Naive thymus-derived CD4-positive, alpha-beta T cell (primary cell): Measurements from ENCODE around the gene MRPS30. TPM values are rescaled to one million over a fixed set of nuclear protein-coding genes. Genes with fewer than 3 reads are reported as not detected.
"Not testable (repeated sequence)": the region's sequence is repeated elsewhere in the genome, so short reads cannot be mapped to it uniquely, and the experiment has no call there.

ENCODE experiments used
- ATAC-seq: fragments of 150-1000 bp; cut with Tn5 transposase; 2 replicates; pipeline ENCODE4 v1.10.0; 2021; ENCODE audit warnings: mild to moderate bottlenecking, moderate library complexity
- CTCF ChIA-PET: fragments of 350-600 bp; sonication (Branson Sonifier 250); formaldehyde crosslinking; loops from one replicate; lab custom pipeline; 2021; ENCODE audit warnings: antibody characterized with exemption; lab: Charles Lee
- POLR2A ChIA-PET: fragments of 350-600 bp; sonication (Branson Sonifier 250); formaldehyde crosslinking; loops from one replicate; lab custom pipeline; 2021; ENCODE audit warnings: antibody characterized with exemption, inconsistent platforms; lab: Charles Lee
- DNase-seq, 9 donors: peaks; one replicate each; pipeline versions ENCODE4 v3.0.0 to v3.0.0-alpha.2; 2020 to 2022; ENCODE audit warnings: mixed read lengths in 1 of 9
- H3K27ac ChIP-seq: one replicate; pipeline ENCODE4 v1.7.0; 2013; ENCODE audit warnings: mild to moderate bottlenecking, low read depth, low read length, moderate library complexity
- H3K27me3 ChIP-seq, 2 donors: one replicate each; pipeline ENCODE4 v1.7.0; 2013; ENCODE audit warnings: low read length in 2 of 2, mild to moderate bottlenecking in 2 of 2, moderate library complexity in 2 of 2; ENCODE audit not compliant: control insufficient read depth in 2 of 2, insufficient read depth in 2 of 2
- H3K36me3 ChIP-seq, 3 experiments: 1 replicate in 2 of 3; 2 replicates in 1 of 3; pipeline ENCODE4 v1.7.0; 2013; ENCODE audit warnings: low read length in 3 of 3, mild to moderate bottlenecking in 3 of 3, moderate library complexity in 1 of 3; ENCODE audit not compliant: insufficient read depth in 3 of 3, control insufficient read depth in 2 of 3
- H3K4me1 ChIP-seq, 2 donors: one replicate each; pipeline ENCODE4 v1.7.0; 2013; ENCODE audit warnings: low read length in 2 of 2, mild to moderate bottlenecking in 2 of 2, moderate library complexity in 1 of 2; ENCODE audit not compliant: control insufficient read depth in 2 of 2, insufficient read depth in 2 of 2
- H3K4me3 ChIP-seq: 2 replicates; pipeline ENCODE4 v1.7.0; 2013; ENCODE audit warnings: mild to moderate bottlenecking, low read length
- H3K9me3 ChIP-seq, 3 experiments: 1 replicate in 2 of 3; 2 replicates in 1 of 3; pipeline ENCODE4 v1.7.0; 2013; ENCODE audit warnings: low read length in 3 of 3; ENCODE audit not compliant: control insufficient read depth in 2 of 3
- H3K27ac Mint-ChIP-seq, 9 donors: one replicate each; pipeline ENCODE4 v1.8.0; 2020 to 2022; ENCODE audit warnings: mixed read lengths in 9 of 9, mild to moderate bottlenecking in 8 of 9, moderate library complexity in 5 of 9, inconsistent platforms in 2 of 9
- H3K27me3 Mint-ChIP-seq, 5 donors: one replicate each; pipeline ENCODE4 v1.8.0; 2021 to 2022; ENCODE audit warnings: mixed read lengths in 5 of 5, mild to moderate bottlenecking in 1 of 5
- H3K36me3 Mint-ChIP-seq, 5 donors: one replicate each; pipeline ENCODE4 v1.8.0; 2020 to 2022; ENCODE audit warnings: mixed read lengths in 5 of 5, mild to moderate bottlenecking in 3 of 5, inconsistent platforms in 1 of 5
- H3K4me1 Mint-ChIP-seq, 7 donors: one replicate each; pipeline ENCODE4 v1.8.0; 2020 to 2022; ENCODE audit warnings: mixed read lengths in 7 of 7, mild to moderate bottlenecking in 3 of 7, inconsistent platforms in 1 of 7
- H3K4me3 Mint-ChIP-seq, 10 donors: one replicate each; pipeline ENCODE4 v1.8.0; 2020 to 2022; ENCODE audit warnings: mild to moderate bottlenecking in 10 of 10, mixed read lengths in 10 of 10, moderate library complexity in 6 of 10, inconsistent platforms in 2 of 10
- H3K9me3 Mint-ChIP-seq, 11 donors: one replicate each; pipeline ENCODE4 v1.8.0; 2020 to 2022; ENCODE audit warnings: mixed read lengths in 11 of 11, mild to moderate bottlenecking in 4 of 11, inconsistent platforms in 1 of 11, moderate library complexity in 1 of 11
- intact Hi-C, 2 donors: fragments of 100-400 bp; cut with micrococcal nuclease; formaldehyde crosslinking; loops; one replicate each; pipeline ENCODE4 v1.15.1; 2023
- polyA plus RNA-seq, 2 donors: library from polyadenylated mRNA; unstranded; fragments of 300-500 nt; fragmentation: Illumina TruSeq; gene quantifications; one replicate each; pipeline ENCODE4 v1.2.3, GENCODE V29; 2021
- total RNA-seq, 6 experiments: library from RNA in 5 of 6; stranded (reverse) in 5 of 6; gene quantifications; 1 replicate in 5 of 6; 2 replicates in 1 of 6; pipeline ENCODE4 v1.2.3 and lab custom pipeline; 2021 to 2026

MRPS30 gene
- total and polyA plus RNA-seq, 7 experiments from 2014 or later = 31.1 to 89.5 (median 55.4) TPM

DNA sequence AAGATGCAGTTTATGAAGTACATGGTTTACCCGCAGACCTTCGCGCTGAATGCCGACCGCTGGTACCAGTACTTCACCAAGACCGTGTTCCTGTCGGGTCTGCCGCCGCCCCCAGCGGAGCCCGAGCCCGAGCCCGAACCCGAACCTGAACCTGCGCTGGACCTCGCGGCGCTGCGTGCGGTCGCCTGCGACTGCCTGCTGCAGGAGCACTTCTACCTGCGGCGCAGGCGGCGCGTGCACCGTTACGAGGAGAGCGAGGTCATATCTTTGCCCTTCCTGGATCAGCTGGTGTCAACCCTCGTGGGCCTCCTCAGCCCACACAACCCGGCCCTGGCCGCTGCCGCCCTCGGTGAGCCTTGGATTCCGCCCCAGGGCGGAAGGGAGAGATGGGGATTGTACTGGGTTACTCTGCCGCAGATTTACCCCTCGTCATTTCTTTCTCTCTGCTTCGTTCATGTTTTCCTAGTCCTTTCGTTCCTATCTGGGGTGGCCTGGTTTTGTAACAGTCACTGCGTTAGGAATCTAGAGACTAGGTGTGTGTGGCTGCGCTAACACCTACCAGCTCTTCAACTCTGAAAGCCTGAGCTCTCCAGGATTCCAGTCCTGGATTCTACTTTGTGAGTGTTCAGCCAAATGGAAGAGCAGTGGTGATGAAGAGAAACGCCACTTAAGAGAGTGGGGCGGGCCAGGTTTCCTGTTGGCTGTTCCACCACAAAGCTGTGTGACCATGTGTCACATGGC lies 638 bp downstream of the MRPS30 start:
- ChIA-PET CTCF (no interaction called here), POLR2A (interaction anchor here (0.9 to 1.4 kb wide), 3 partner anchors 10 to 1325 kb away, joined by 4 to 5 read pairs (median 5); partner anchors contain the start of gene TMEM267)
- peaks cover 14 to 58% (median 41%) of the 10 kb centered on the region in 7 donors for H3K4me1 Mint-ChIP-seq
- H3K4me3 Mint-ChIP-seq = peak overlapping the region; percentile 86 to 98 (median 96)
- Histone ChIP-seq H3K4me3 (peak overlapping the region; percentile 85), H3K9me3 (no peaks in the 10 kb centered on the region), H3K36me3 (peaks cover 3 to 17% (median 7%) of the 10 kb centered on the region in 3 experiments), H3K27me3 (no peaks in the 10 kb centered on the region), H3K4me1 (peaks cover 0 to 20% of the 10 kb centered on the region in 2 donors), H3K27ac (peak overlapping the region; percentile 81)
- intact Hi-C loops = loop anchor here (2.0 to 10.0 kb wide), 6 partner anchors 65 to 1765 kb away; partner anchors contain the start of genes ZNF131 (in 2 of the 2) and ANXA2R (in 1 of the 2)
- H3K9me3 Mint-ChIP-seq = no peaks in the 10 kb centered on the region
- ATAC-seq (peak; percentile 30), DNase-seq (peak in 5 of 9 donors; percentile 29 to 63 (median 50))
- H3K36me3 Mint-ChIP-seq = peaks cover 1 to 19% (median 9%) of the 10 kb centered on the region in 5 donors
- H3K27ac Mint-ChIP-seq = peak overlapping the region; percentile 84 to 98 (median 95)
- peaks cover 0 to 5% (median 0%) of the 10 kb centered on the region in 5 donors for H3K27me3 Mint-ChIP-seq

DNA sequence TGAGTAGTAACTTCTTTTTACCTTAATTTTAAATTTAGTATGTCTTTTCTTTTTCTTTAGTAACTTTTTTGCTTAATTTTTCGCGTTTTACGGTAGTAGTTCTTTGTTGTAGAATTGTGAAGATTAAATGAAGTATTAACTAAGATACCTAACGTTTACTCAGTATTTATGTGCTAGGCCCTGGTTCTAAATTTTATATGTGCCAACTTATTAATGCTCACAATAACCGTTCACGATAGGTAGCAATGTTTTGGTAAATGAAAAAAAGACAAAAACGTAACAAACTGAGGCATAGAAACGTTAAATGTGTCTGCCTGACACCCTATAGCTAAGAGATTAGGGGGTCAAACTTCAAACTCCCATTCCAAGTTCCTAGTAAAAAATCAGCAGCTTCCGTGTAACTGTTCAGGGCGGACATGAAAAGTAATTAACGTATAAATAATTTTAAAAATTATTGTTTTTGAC lies 1.2 kb downstream of the MRPS30 start:
- DNase-seq = no peak
- peaks cover 0 to 5% (median 0%) of the 10 kb centered on the region in 5 donors for H3K27me3 Mint-ChIP-seq
- Histone ChIP-seq H3K4me1 (peaks cover 0 to 20% of the 10 kb centered on the region in 2 donors), H3K27me3 (no peaks in the 10 kb centered on the region), H3K36me3 (peaks cover 3 to 23% (median 13%) of the 10 kb centered on the region in 3 experiments), H3K27ac (peak overlapping the region; percentile 81), H3K9me3 (no peaks in the 10 kb centered on the region), H3K4me3 (peak overlapping the region; percentile 85)
- intact Hi-C loops = loop anchor here (2.0 to 10.0 kb wide), 6 partner anchors 65 to 1765 kb away; partner anchors contain the start of genes ZNF131 (in 2 of the 2) and ANXA2R (in 1 of the 2)
- peak overlapping the region; percentile 84 to 98 (median 95) for H3K27ac Mint-ChIP-seq
- peak overlapping the region; percentile 86 to 98 (median 96) for H3K4me3 Mint-ChIP-seq
- H3K4me1 Mint-ChIP-seq = peaks cover 16 to 62% (median 45%) of the 10 kb centered on the region in 7 donors
- CTCF ChIA-PET = no interaction called here
- H3K9me3 Mint-ChIP-seq = no peaks in the 10 kb centered on the region
- no peak for ATAC-seq
- POLR2A ChIA-PET = interaction anchor here (0.9 to 1.4 kb wide), 3 partner anchors 9 to 1326 kb away, joined by 4 to 5 read pairs (median 5); partner anchors contain the start of gene TMEM267
- peaks cover 4 to 25% (median 13%) of the 10 kb centered on the region in 5 donors for H3K36me3 Mint-ChIP-seq

DNA sequence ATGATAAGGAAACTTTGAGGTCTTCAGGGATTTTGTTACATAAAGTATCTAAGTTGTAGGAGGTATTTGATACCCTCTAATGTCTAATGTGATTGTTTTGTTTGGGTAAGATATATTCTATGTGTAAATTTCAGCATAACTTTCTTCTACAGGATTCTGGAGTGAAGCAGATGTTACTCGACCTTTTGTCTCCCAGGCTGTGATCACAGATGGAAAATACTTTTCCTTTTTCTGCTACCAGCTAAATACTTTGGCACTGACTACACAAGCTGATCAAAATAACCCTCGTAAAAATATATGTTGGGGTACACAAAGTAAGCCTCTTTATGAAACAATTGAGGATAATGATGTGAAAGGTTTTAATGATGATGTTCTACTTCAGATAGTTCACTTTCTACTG lies 6.0 kb downstream of the MRPS30 start:
- H3K36me3 Mint-ChIP-seq = peaks cover 8 to 40% (median 21%) of the 10 kb centered on the region in 5 donors
- H3K9me3 ChIP-seq = no peaks in the 10 kb centered on the region
- intact Hi-C loops = no loop called here
- DNase-seq (no peak), ATAC-seq (no peak)
- ChIA-PET POLR2A (no interaction called here), CTCF (no interaction called here)
- peaks cover 13 to 47% (median 35%) of the 10 kb centered on the region in 7 donors for H3K4me1 Mint-ChIP-seq
- peaks cover 3 to 45% (median 13%) of the 10 kb centered on the region in 3 experiments for H3K36me3 ChIP-seq
- no peaks in the 10 kb centered on the region for H3K27me3 Mint-ChIP-seq
- peak overlapping the region in 1 of 9 donors; percentile 23 for H3K27ac Mint-ChIP-seq
- H3K4me1 ChIP-seq = peaks cover 0 to 16% of the 10 kb centered on the region in 2 donors
- peaks cover 0 to 1% (median 0%) of the 10 kb centered on the region in 11 donors for H3K9me3 Mint-ChIP-seq
- no peaks in the 10 kb centered on the region for H3K27me3 ChIP-seq
- no peak overlapping the region for H3K27ac ChIP-seq
- H3K4me3 ChIP-seq = no peak overlapping the region
- H3K4me3 Mint-ChIP-seq = no peak overlapping the region

DNA sequence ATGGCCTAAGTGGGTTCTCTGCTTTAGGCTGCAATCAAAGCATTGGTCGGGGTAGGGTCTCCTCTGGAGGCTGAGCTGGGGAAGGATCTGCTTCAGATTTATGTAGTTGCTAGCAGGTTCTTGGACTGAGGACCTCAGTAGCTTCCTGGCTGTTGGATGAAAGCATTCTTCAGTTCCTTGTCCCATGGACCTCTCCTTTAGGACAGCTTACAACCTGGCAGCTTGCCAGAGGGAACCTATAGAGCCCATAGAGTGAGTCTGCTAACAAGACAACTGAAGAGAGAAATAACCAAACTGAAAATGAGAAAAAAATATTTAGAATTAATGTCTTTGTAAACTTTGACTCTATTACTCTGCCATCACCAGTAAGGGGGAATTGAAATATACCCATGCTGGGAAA lies 12.4 kb downstream of the MRPS30 start:
- intact Hi-C loops = no loop called here
- H3K4me3 Mint-ChIP-seq = no peak overlapping the region

DNA sequence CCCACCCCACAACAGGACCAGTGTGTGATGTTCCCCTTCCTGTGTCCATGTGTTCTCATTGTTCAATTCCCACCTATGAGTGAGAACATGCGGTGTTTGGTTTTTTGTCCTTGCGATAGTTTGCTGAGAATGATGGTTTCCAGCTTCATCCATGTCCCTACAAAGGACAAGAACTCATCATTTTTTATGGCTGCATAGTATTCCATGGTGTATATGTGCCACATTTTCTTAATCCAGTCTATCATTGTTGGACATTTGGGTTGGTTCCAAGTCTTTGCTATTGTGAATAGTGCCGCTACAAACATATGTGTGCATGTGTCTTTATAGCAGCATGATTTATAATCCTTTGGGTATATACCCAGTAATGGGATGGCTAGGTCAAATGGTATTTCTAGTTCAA lies 15.9 kb downstream of the MRPS30 start:
- H3K9me3 Mint-ChIP-seq, H3K4me3 Mint-ChIP-seq, H3K4me3 ChIP-seq, H3K4me1 ChIP-seq, POLR2A ChIA-PET, DNase-seq, H3K9me3 ChIP-seq, ATAC-seq, H3K36me3 ChIP-seq, H3K27ac Mint-ChIP-seq, H3K27me3 Mint-ChIP-seq, intact Hi-C loops, CTCF ChIA-PET, H3K27me3 ChIP-seq, H3K27ac ChIP-seq: not testable (repeated sequence)
- H3K4me1 Mint-ChIP-seq = peaks cover 8 to 20% (median 13%) of the 10 kb centered on the region in 7 donors
- H3K36me3 Mint-ChIP-seq = peaks cover 0 to 49% (median 35%) of the 10 kb centered on the region in 5 donors

More for the DNA sequence above, 12.4 kb downstream of the MRPS30 start:
- H3K27me3 Mint-ChIP-seq = no peaks in the 10 kb centered on the region
- Histone ChIP-seq H3K27me3 (no peaks in the 10 kb centered on the region), H3K9me3 (no peaks in the 10 kb centered on the region), H3K4me1 (no peaks in the 10 kb centered on the region), H3K4me3 (no peak overlapping the region), H3K36me3 (peaks cover 0 to 18% (median 0%) of the 10 kb centered on the region in 3 experiments), H3K27ac (no peak overlapping the region)
- no peak for DNase-seq
- peaks cover 4 to 44% (median 31%) of the 10 kb centered on the region in 5 donors for H3K36me3 Mint-ChIP-seq
- peaks cover 0 to 1% (median 0%) of the 10 kb centered on the region in 11 donors for H3K9me3 Mint-ChIP-seq
- peak overlapping the region in 2 of 9 donors; percentile 10 to 40 for H3K27ac Mint-ChIP-seq
- CTCF ChIA-PET = no interaction called here
- POLR2A ChIA-PET = interaction anchor here (0.7 kb wide), 1 partner anchor 22 kb away, joined by 3 read pairs; no protein-coding TSS in a partner anchor
- no peak for ATAC-seq
- peaks cover 5 to 15% (median 11%) of the 10 kb centered on the region in 7 donors for H3K4me1 Mint-ChIP-seq

DNA sequence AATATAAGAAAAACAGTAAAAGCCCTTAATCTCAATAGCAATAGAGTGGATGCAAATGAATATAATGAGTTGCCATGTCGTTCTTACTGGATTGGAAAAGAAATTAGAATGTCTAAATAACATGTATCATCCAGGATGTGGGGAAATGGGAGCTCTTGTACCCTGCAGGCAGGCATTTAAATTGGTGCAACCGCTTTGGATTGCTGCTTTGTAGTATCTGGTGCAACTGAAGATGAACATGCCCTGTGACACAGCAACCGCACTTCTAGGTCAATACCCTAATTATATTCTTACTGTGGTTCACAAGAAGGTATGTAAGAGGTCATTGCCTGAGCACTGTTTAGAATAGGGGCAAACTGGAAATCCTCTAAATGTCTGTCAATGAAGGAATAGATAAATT lies 18.9 kb downstream of the MRPS30 start:
- ATAC-seq (no peak), DNase-seq (no peak)
- no peaks in the 10 kb centered on the region for H3K27me3 Mint-ChIP-seq
- H3K4me3 Mint-ChIP-seq = no peak overlapping the region
- H3K27me3 ChIP-seq = no peaks in the 10 kb centered on the region
- H3K9me3 Mint-ChIP-seq = no peaks in the 10 kb centered on the region
- no peaks in the 10 kb centered on the region for H3K4me1 ChIP-seq
- ChIA-PET CTCF (no interaction called here), POLR2A (no interaction called here)
- no peak overlapping the region for H3K4me3 ChIP-seq
- H3K36me3 Mint-ChIP-seq = peaks cover 0 to 44% (median 25%) of the 10 kb centered on the region in 5 donors
- H3K36me3 ChIP-seq = no peaks in the 10 kb centered on the region
- intact Hi-C loops = no loop called here
- H3K27ac Mint-ChIP-seq = no peak overlapping the region
- H3K9me3 ChIP-seq = no peaks in the 10 kb centered on the region
- H3K4me1 Mint-ChIP-seq = peaks cover 0 to 12% (median 6%) of the 10 kb centered on the region in 7 donors
- no peak overlapping the region for H3K27ac ChIP-seq
